Lower lobe of right lung (tissue), 2 donors: ENCODE results near the gene POLR1A. TPM values are rescaled to one million over a fixed set of nuclear protein-coding genes. Genes with fewer than 3 reads are reported as not detected.

Experiments
- ATAC-seq, 2 donors: fragments of 200-7000 bp; cut with Tn5 transposase; one replicate each; pipeline ENCODE4 v1.9.1; 2020 to 2022; ENCODE audit warnings: mild to moderate bottlenecking in 2 of 2, moderate library complexity in 2 of 2
- DNase-seq: peaks from one replicate; pipeline ENCODE4 v3.0.0-alpha.2; 2020
- H3K27ac ChIP-seq: fragments of 200-600 bp; one replicate; pipeline ENCODE4 v1.8.0; 2022
- H3K27me3 ChIP-seq: fragments of 200-600 bp; one replicate; pipeline ENCODE4 v1.8.0; 2022; ENCODE audit warnings: low read depth
- H3K36me3 ChIP-seq: fragments of 200-600 bp; one replicate; pipeline ENCODE4 v1.8.0; 2022; ENCODE audit warnings: mild to moderate bottlenecking
- H3K4me1 ChIP-seq: fragments of 200-600 bp; one replicate; pipeline ENCODE4 v1.8.0; 2022
- H3K4me3 ChIP-seq: fragments of 200-600 bp; one replicate; pipeline ENCODE4 v1.8.0; 2022; ENCODE audit warnings: mild to moderate bottlenecking
- H3K9me3 ChIP-seq: fragments of 200-600 bp; one replicate; pipeline ENCODE4 v1.8.0; 2022
- intact Hi-C: fragments of 100-400 bp; cut with DNase I; formaldehyde crosslinking; loops from one replicate; pipeline ENCODE4 v1.11.0; 2022
- total RNA-seq: library from RNA; stranded (reverse); fragmentation: NEBNext Ultra II Directional; extraction: Animal tissue kit (Norgen Biotek cat#: 25700); gene quantifications from one replicate; pipeline ENCODE4 v1.2.1, GENCODE V29; 2021
- TF ChIP-seq, protein P1 (sequence below): fragments of 200-600 bp; IDR thresholded peaks from one replicate; pipeline ENCODE4 v1.8.0; 2022; ENCODE audit warnings: antibody characterized with exemption, mild to moderate bottlenecking
- donor health status: DM: no; HTN: yes; CAD: no; lungs with severe emphysema.

The POLR1A gene
- total RNA-seq, 1 donor from 2014 or later, result 22.2 TPM

DNA sequence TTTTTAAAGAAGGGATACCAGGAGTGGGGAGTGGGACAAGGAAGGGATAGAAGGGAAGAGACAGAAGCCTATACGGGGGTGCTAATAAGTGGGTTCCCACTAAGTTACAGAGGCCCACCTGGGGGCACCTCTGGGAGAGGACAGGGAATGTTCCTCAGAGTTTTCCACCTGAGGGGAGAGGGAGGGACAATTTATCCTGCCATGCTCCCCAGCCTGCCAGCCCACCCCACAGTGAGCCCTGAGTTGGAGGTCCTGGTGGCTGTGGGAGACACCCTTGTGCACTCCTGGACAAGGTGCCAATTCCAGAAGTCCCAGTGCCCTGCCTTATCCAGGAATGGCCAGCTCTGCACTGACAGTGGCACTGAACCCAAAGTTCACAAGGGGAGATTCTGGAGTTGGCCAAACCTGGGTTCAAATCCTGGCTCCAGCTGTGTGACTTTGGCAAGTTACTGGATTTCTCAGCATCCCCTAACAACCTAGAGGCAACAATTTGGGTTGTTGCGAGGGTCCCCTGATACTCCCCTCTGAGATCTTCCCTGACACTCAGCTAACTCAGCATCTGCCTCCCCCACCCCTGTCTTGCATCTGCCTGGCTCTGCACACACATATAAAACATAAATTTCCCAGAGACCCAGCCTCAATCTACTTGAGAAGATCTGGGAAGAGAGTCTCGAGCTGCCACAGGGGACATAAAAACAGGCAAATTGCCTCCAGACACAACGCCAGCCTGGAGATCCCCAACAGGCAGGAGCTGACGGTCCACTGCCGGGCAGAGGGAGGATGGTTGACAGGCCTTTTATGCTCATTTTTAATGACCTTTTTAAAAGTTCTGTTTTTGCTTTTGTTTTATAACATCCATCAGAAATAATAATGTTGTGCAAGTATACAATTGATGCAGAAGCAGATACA is 118.2 kb downstream of the POLR1A start:
- TF ChIP-seq, protein P1, sequence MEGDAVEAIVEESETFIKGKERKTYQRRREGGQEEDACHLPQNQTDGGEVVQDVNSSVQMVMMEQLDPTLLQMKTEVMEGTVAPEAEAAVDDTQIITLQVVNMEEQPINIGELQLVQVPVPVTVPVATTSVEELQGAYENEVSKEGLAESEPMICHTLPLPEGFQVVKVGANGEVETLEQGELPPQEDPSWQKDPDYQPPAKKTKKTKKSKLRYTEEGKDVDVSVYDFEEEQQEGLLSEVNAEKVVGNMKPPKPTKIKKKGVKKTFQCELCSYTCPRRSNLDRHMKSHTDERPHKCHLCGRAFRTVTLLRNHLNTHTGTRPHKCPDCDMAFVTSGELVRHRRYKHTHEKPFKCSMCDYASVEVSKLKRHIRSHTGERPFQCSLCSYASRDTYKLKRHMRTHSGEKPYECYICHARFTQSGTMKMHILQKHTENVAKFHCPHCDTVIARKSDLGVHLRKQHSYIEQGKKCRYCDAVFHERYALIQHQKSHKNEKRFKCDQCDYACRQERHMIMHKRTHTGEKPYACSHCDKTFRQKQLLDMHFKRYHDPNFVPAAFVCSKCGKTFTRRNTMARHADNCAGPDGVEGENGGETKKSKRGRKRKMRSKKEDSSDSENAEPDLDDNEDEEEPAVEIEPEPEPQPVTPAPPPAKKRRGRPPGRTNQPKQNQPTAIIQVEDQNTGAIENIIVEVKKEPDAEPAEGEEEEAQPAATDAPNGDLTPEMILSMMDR, result no peak
- Histone ChIP-seq H3K4me3 (no peak overlapping the region), H3K4me1 (peaks cover 14% of the 10 kb centered on the region), H3K9me3 (no peaks in the 10 kb centered on the region), H3K27me3 (no peaks in the 10 kb centered on the region), H3K27ac (peak overlapping the region; percentile 43), H3K36me3 (no peaks in the 10 kb centered on the region)
- no peak for DNase-seq
- intact Hi-C loops, result no loop called here
- ATAC-seq, result no peak

DNA sequence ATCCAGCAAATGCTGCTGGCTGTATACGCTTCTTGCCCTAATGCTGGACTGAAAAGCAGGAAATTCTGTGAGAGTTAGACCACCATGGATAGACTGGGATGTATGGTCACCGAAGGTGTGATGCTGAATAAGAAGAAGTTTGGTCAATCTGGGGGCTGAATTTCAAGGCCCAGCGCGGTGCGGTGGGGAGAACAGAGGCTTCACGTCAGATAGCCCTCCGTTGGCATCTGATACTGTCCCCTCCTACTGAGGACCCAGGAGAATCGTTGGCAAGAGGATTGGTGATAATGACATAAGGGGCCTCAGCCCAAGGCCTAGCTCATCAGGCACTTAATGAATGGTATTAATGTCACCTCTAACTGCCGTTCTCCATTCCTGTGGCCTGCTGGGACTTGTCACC is 119.6 kb downstream of the POLR1A start:
- ATAC-seq, result no peak
- no peaks in the 10 kb centered on the region for H3K9me3 ChIP-seq
- intact Hi-C loops, result no loop called here
- H3K4me3 ChIP-seq, result no peak overlapping the region
- no peaks in the 10 kb centered on the region for H3K27me3 ChIP-seq
- H3K36me3 ChIP-seq, result no peaks in the 10 kb centered on the region
- no peak for DNase-seq
- H3K27ac ChIP-seq, result no peak overlapping the region
- TF ChIP-seq, protein P1, result no peak
- peaks cover 14% of the 10 kb centered on the region for H3K4me1 ChIP-seq

DNA sequence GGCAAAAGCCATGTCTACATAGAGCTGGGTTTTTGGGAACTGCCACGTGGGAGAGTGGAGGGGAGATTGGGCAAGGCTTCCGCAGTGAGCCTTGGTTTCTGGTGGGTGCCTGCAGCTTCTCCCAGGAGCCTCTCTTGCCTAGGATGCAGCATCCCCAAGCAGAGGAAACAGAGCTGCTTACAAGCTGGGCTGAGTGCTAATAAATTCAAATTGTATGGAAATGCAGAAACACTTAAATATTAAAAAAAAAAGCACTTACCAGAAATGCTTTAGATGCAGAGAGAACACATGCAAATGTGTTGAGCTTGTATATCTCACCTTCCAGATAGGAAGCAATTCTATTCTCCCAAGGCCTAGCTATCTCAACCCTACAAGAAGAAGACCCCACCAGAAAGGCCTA is 120.9 kb downstream of the POLR1A start:
- H3K36me3 ChIP-seq, result no peaks in the 10 kb centered on the region
- TF ChIP-seq, protein P1, result no peak
- H3K9me3 ChIP-seq, result no peaks in the 10 kb centered on the region
- intact Hi-C loops, result no loop called here
- no peak for DNase-seq
- H3K27ac ChIP-seq, result no peak overlapping the region
- H3K4me3 ChIP-seq, result no peak overlapping the region
- H3K4me1 ChIP-seq, result peaks cover 14% of the 10 kb centered on the region
- H3K27me3 ChIP-seq, result no peaks in the 10 kb centered on the region
- no peak for ATAC-seq

DNA sequence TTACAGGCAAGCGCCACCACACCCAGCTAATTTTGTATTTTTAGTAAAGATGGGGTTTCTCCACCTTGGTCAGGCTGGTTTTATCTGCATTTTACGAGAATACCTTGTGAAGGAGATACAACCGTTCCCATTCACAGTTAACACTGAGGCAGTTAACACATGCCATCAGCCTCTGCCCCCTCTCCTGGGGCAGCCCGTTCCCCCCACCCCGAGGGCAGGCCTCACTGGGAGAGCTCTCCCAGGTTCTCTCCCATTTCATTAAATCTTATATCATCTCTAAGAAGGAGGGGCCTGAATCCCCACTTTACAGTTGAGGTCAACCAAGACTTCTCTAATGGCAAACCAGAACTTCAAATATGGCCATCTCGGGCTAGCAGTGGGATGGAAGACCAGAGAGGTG is 121.9 kb downstream of the POLR1A start:
- Histone ChIP-seq H3K27me3 (no peaks in the 10 kb centered on the region), H3K9me3 (no peaks in the 10 kb centered on the region), H3K4me3 (no peak overlapping the region), H3K4me1 (peaks cover 19% of the 10 kb centered on the region), H3K27ac (no peak overlapping the region), H3K36me3 (no peaks in the 10 kb centered on the region)
- TF ChIP-seq, protein P1, result no peak
- intact Hi-C loops, result no loop called here
- no peak for ATAC-seq
- DNase-seq, result no peak

DNA sequence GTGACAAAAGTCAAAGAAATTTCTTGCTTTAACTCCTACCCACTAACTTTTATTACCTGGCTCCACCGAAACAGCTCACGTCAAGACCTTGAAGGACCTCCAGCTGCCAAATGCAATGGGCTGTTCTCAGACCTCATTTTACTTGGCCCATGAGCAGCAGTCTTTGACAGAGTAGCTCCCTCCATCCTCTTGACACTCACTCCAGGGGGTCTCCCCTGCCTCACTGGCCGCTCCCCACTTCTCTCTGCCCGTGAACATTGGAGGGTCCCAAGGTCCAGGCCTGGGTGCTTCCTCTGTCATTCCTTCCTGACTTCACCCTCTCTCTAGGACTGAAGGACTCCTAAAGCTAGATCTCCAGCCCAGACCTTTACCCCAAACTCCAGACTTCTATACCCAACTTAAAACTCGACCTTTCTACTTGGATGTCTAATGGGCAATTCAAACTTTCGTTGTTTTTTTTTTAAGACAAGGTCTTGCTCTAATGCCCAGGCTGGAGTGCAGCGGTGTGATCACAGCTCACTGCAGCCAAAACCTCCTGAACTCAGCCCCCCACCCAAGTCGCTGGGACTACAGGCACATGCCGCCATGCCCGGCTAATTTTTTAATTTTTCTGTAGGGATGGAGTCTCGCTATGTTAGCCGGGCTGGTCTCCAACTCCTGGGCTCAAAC is 124.0 kb downstream of the POLR1A start:
- no peak for ATAC-seq
- Histone ChIP-seq H3K27ac (no peak overlapping the region), H3K4me1 (peaks cover 18% of the 10 kb centered on the region), H3K36me3 (no peaks in the 10 kb centered on the region), H3K9me3 (no peaks in the 10 kb centered on the region), H3K4me3 (no peak overlapping the region), H3K27me3 (no peaks in the 10 kb centered on the region)
- no peak for DNase-seq
- intact Hi-C loops, result no loop called here
- TF ChIP-seq, protein P1, result no peak
